Stimulated activated CD4-positive, alpha-beta T cell treated with anti-CD3 and anti-CD28 coated beads, Interleukin-1b, Interleukin-23, amount 100 ng/mL, for 1 hour (primary cell): ENCODE data around the gene ECSIT.

Experiments
- DNase-seq, 2 donors: peaks; one replicate each; pipeline ENCODE4 v3.0.0-alpha.2; 2020; ENCODE audit warnings: low read depth in 2 of 2

The ECSIT gene

DNA sequence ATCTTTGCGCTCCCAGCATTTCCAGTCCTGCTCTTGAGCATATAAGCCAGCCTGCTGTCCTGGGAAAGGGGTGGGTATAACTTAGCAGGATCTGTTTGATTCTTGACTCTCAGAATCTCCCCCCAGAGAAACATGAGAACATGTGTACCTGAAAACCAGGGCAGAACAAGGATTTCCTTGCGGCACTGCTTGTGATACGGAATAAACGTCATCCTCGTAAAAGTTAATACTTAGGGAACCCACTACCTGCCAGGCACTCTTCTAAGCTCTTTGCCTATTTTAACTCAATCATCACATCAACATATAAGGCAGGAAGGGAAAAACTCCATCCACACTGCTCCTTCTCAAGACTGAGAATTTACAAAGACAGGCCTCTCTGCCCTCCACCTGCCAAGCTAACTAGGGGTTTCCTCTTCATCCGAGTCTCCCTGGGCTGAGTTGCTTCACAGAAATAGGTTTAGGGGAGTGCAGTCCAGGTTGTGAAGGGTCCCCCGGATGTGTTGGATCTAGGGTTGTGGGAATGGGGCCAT is 24.4 kb downstream of the ECSIT start:
- no peak for DNase-seq

DNA sequence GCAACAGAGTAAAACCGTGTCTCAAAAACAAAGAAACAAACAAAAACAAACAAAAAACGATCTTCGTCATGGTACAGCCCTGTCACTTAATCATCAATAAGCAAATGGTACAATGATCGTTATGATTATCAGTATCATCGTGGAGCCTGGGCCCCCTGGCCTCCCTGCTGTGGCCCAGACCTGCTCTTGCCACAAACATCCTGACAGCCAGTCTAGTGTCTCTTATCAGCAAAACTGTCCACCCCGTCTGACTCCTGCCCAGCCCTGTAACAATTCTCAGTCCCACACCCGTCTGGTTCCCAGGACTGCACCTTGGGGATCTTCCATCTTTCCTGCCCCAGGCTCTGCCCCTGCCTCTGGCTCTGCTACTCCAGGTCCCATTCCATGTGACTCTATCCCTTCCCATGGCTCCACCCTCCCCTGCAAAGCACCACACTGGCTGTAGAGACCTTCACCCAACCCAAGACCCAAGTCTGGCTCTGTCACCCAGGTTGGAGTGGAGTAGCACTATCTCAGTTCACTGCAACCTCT is 29.0 kb downstream of the ECSIT start:
- DNase-seq, result no peak

DNA sequence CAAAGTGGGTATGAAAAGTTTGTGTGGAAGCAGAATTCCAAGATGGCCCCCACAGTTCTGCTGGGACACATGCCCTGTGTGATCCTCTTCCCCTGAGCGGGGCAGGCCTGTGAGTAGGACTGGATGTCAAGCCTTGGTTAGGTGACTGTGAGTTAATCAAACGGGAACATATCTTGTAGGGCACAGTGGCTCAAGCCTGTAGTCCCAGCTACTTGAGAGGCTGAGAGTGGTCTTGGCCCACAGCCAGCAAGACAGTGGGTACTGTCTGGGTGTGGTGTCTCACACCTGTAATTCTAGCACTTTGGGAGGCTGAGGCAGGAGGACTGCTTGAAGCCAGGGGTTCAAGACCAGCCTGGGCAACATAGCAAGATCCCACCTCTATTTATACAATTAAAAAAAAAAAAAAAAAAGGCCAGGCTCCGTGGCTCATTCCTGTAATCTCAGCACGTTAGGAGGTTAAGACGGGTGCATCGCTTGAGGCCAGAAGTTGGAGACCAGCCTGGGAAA is 29.7 kb downstream of the ECSIT start:
- DNase-seq, result no peak

DNA sequence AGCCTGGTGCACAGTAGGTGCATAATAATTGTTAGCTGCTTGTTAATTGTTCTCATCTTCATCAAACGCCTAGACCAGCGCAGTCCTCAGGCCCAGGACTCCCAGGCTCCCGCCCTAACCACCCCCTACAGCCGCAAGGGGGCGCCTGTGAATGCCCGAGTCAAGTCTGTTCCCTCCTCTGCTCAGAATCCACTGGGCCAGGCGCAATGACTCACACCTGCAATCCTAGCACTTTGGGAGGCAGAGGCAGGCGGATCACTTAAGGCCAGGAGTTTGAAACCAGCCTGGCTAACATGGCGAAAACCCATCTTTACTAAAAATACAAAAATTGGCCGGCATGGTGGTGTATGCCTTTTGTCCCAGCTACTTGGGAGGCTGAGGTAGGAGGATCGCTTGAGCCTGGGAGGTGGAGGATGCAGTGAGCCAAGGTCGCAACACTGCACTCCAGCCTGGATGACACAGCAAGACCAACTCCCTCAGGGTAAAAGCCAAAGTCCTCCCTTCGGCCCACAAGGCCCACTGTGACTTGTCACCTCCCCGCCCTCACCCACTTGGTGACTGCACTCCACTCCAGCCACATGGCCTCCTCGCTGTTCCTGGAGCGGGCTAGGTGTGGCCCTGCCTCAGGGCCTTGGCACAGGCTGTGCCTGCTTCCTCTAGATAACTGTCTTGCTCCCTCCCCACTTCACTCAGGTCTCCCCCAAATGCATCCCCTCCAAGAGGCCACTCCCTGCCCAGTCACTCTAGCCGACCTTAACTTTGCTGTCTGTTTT is 32.4 kb downstream of the ECSIT start:
- peak in 1 of 2 donors; percentile 37 for DNase-seq

DNA sequence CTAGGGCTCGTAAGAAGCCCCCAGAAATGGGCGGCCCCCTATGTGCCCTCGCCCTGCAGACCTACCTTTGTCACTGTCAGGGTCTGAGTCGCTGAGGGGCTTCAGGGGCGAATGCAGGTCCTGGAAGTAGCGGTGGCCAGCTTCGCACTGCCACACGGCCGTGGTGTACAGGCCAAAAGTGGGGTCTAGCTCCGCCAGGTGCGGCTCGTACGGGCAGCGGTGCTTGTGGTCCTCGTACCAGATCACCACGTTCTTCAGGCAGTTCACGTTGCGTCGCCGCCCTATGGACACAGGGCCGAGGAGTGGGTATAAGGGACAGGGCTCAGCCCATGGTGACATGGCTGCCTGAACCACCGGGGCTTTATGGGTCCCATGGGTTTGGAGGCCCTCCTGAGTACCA is 33.0 kb downstream of the ECSIT start:
- DNase-seq, result no peak

DNA sequence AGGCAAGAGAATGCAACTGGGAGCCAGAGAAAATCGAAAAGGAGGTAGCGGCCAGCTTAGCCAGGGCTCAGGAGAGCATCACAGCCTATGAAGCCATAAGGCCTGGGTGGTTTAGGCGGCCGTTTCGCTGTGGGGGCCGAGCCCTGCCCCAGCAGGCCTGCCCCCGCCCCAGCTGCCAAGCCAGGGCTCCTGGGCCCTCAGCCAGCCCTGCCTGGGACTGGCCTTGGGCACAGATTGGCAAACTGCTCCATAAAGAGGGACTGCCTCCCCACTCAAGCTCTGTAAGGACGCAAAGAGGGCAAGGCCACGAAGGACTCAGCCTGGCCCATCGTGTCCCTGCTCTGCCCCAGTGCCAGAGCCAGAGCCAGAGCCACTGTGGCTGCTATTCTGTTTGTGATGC is 33.5 kb downstream of the ECSIT start:
- DNase-seq, result no peak

DNA sequence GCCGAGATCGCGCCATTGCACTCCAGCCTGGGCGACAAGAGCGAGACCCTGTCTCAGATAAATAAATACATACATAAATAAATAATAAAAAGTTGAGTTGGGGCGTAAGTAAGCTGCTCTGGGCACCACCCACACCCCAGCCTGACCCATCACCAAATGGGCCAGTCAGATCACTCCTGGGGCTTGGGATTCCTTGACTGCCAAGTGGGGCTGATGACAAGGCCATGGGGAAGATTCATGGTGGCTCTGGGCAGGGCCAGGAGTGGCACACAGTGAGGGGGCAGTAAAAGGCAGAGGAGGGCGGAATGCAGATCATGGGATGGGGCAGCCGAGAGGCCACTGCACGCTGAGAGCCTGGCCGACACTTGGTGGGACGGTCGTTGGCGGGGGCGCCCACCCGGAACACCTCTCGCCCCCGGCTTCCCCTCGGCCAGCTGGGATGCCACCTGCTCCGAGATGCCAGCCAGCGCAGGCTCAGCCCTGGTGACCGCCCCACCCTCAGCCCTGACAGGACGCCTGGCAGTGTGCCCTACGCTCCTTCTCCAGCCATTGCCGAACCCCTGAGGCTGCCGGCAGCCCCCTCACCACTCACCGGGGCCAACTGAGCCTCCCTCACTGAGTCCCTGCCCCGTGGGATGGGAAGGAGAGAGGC is 34.2 kb downstream of the ECSIT start:
- no peak for DNase-seq

DNA sequence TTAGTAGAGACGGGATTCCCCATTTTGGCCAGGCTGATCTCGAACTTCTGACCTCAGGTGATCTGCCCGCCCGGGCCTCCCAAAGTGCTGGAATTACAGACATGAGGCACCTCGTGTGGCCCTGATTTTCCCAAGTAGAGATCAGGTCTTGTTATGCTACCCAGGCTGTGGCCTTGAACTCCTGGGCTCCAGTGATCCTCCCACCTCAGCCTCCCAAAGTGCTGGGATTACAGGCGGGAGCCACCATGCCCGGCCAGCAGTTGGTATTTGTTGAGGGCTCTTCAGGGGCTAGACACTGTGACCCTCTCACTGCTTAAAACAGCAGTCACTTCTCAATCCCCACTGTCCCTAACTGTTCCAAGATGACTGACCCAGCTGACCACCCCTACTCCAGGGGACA is 39.6 kb downstream of the ECSIT start:
- no peak for DNase-seq

DNA sequence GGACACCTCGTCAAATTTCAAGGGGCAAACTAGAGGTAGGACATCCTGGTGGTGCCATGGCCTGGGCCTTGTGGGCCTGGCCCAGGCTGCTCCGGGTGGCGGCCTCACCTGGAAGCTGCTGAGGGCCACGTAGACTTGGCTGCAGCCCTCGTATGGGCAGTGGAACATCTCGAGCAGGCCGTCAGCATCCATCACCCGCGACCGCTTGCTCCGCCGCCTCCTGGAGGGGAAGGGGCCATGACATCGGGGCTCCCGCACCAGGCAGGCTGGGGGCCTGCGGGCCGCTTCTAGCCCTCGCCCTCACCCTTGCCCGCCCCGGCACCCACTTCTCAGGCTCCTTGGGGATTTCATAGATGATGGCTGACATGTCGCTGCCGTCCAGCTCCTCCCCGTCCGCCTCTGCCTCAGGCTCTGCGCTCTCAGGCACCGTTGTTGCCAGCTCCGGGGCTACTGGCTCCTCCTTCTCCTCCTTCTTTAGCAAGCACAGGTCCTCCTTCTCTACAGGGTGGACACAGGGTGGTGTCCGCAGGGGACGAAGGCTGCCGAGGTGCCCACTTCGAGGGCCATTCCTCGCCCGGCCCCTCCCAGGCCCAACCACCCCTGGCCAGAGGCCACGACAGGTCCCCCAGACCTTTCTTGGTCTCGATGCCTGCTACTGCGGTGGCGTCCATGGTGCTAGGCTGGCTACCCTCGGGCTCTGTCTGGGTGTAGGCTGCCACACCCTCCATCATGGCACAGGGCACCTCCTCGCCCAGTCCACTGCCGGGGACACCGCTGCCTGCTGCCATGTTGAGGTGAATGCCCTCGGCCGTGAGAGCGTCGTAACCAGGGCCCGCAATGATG is 42.1 kb downstream of the ECSIT start:
- no peak for DNase-seq

DNA sequence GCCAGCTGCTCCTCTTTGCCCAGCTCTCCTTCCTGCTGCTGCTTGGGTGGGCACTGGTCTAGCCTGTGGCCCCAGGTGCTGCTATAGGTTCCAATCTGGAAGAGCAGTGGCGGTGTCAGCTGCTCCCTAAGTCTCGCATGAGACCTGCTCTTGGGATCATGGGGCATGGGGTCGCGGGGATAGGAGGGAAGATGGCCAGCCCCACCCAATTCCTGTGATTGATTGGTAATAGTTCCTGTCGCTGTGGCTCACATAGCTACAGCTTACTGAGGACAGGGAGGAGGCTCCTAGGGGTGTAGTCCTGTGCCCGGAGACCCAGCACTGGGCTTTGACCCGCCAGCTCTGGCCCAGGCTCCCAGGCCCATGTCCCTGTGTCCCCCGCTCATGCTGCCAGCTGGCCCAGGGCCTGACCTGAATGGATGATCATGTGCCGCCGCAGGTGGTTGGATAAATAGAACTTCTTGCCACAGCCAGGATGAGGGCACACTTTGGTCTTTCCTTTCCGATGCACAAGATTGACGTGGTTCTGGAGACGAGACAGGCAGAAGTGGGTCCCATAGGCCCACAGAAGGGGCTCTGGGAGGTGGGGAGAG is 43.6 kb downstream of the ECSIT start:
- no peak for DNase-seq

DNA sequence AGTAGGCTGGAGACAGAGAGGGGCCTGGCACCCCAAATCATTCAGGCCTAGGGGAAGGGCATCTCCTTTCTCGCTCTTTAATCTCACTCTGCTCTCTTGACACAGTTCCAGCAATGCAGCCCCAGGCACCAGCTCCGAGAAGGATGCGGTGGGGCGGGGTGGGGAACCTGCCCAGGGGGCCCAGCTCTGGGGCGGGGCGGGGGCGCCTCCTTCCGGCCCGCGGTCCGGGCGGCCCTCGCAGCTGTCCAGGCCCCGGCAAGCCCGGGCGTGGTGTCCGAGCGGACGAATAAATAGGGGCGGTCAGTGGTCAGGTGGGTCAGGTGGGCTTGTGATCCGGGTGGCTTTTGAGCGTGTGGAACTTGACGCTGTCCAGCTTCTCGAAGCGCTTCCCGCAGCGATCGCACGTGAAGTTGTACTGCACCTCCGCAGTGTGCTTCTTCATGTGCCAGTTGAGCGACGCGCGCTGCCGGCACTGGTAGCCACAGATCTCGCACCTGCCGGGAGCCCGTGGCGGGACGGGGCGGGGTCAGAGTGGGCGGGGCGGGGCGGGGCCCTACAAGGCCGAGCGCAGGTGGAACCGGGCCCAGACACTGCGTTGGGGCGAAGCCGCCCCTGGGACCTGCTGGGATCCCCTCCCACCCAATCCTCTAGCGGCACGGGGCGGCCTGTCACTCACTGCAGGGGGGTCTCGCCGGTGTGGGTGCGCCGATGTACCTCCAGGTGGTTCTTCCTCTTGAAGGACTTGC is 45.4 kb downstream of the ECSIT start:
- DNase-seq, result no peak

DNA sequence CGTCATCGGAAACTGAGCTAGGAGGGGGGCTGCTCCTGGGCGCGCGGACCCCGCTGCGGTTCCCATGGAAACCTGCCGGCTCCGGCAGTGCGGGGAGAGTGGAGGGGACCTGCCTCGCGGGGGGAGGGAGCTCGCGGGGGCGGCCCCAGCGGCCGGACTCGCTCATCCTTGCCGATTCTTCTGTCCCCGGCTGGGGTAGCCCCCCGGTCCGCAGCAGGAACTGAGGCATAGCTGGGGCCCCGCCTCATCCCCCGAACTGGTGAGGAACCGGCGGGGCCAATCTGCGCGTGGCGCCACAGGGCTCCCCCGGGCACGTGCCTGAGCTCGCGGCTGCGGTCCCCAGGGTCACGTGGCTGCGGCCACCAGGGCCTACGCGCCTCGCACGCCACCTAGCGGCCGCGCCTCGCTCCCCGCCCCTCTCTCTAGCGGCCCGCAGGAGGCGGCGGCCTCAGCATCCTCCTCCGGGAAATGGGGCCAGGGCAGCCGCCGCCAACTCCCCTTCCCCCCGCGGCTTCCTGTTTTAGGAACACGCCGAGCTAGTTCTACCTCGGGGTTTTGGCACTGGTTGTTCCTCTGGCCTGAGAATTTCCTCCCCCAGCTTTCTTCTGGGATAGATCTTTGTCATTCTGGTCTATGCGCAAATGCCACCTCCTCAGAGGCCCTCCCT is 46.4 kb downstream of the ECSIT start:
- DNase-seq, result peak; percentile 64 to 75

DNA sequence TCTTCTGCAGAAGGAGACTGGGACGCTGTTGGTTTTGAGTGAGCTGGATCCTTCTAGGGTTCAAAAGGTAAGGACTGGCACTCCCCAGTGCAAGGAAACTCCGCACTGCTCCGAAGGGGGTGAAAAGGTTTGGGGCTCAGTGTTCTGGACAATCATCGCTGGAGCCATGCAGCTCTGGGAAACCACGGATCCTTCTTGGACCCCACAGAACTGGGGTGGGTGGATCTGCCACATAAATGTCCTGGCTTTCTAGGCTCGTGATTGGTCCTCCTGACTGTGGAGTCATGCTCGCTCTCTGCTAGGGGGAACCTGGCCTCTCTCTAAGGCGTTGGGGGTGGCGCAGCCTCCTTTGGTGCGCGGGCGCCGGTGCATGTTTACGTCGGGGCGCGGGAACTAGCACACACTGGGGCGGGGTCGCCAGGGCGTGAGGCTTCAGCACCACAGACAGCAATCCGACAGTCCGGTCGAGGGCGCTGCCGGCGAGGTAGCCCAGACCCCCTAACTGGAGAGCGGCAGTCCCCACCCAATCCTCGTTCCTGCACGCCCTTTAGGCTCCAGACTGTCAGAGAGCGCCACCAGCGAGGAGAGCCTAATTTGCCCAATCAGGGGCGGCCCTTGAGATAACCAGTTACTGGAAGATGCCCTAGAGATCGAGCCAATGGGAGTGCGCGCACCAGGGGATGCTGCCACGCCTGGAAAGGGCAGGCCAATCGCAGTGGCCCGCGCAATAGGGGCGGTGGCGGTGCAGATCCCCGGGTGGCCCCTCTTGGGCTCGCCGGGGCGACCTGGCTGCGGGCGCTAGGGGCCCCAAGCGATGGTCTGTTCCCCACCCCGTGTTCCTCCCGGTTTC is 47.2 kb downstream of the ECSIT start:
- peak in 1 of 2 donors; percentile 43 for DNase-seq

DNA sequence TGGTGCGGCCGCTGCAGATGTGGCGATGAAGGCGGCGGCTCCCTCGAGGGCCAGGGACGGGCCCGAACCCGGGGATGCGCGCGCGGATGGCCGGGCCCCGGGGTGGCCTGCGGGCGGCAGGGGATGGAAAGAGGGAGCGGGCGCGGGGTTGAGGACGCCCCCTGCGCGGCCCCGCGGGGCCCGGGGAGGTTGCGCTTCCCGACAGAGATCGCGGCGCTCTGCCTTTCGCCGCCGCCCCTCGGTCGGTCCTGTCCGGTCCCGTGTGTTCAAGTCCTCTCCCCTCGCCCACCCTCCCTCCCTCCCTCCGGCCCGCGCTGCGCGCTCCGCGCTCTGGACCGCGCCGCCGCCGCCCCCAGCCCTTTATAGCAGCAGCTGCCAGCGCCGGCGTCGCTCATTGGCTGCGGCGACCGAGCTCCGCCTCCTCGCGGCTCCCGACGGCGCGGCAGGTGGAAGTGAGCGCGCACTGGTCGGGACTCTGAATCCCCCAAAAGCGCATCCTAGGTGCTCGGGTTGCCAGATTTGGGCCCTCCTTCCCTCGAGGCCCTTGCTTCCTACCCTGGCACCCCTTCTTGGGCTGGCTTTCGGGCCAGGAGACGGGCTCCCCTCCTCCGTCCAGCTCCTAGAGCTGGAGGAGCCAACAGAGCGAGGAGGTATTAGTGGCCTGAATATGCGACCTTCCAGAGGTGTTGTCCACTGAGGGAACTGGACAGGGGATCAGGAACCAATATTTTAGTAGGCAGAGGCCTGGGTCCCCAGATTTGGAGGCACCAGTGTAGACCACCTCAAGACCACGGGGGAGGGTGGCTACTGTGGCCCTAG is 48.0 kb downstream of the ECSIT start, which contains the start of gene ELAVL3:
ELAVL3 (minus strand) TSS at position 332 of the 819 bp plus-strand sequence. CDS start 438 bp downstream, outside the sequence.
- no peak for DNase-seq

DNA sequence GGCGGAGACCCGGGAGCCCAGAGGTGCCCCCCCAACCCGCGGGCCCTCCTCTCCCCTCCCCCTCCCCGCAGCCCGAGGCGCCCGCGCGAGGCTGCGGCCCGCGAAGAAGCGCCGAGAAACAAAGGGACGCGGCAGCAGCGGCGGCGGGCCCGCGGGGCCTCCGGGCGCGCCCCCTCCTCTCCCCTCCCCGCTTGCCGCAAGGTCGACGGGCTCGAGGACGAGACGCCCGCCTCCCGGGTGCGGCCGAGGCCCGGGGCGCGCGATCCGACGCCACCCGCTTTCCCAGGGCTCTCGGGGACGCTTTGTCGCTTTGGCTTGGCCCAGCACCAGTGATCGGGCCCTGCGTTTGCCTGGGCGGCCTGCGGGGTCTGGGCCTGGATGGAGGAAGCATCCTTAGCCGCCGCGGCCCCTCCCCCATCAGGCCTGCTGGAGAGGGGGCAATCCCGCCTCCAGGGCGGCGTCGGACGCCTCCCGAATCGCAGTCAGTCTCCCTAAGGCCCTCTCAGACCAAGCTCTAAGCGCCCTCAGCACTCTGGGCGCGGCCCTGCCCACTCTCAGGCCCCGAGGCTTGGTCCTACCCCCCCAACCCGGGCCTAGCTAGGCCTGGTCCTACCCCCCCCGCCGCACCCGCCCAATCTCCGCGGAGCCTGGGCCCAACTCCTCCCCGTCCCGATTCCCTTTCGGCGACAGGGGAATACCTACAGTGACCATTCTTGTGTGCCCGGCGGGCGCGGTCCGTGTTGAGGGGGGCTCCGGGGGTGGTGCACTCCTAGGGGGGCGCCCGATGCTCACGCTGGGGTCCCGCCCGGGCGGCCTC is 48.8 kb downstream of the ECSIT start:
- DNase-seq, result no peak

DNA sequence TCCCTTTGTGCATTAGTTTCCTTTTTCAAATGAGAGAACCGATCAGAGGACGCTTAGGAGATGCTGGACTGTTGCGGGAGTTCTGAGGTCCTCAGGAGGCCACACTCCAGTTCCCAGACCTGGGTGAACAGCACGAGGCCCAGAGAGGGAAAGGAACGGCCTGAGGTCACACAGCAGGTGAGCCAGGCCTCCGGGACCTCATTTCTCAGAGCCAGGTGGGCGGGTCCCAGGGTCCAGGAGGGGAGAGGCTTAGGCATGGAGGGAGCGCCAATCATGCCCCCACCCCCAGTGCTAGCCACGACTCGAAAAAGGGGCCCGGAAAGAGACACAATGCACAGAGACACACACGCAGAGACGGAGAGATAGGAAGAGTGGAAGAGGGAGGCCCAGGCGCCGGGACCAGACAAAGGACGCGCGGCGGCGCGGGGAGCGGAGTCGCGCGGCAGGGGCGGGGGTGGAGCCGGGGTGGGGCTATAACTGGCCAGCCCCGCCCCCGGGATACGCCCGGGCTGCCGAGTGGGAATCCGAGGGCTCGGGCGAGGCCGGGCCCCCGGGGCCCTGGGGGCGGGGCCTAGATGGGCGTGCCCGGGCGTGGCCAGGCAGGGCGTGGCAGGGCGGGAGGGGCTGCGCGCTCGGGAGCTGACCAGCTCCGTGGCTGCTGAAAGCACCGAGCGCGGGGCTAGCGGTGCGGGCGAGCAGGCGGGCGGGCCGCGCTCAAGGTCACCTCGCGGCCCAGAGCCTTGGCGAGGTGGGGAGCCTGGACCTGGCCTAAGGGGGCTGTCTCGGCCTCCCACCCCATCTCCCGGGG is 49.6 kb downstream of the ECSIT start:
- DNase-seq, result no peak
